Measurements from ENCODE around the gene SBF2. TPM values are rescaled to one million over a fixed set of nuclear protein-coding genes. Genes with fewer than 3 reads are reported as not detected.

The SBF2 gene
- total and polyA plus RNA-seq, 2 of the 13 experiments (the other 11 are each of a cell fraction or from before 2014, with no cell fraction given), result 24.0 to 45.8 TPM

DNA sequence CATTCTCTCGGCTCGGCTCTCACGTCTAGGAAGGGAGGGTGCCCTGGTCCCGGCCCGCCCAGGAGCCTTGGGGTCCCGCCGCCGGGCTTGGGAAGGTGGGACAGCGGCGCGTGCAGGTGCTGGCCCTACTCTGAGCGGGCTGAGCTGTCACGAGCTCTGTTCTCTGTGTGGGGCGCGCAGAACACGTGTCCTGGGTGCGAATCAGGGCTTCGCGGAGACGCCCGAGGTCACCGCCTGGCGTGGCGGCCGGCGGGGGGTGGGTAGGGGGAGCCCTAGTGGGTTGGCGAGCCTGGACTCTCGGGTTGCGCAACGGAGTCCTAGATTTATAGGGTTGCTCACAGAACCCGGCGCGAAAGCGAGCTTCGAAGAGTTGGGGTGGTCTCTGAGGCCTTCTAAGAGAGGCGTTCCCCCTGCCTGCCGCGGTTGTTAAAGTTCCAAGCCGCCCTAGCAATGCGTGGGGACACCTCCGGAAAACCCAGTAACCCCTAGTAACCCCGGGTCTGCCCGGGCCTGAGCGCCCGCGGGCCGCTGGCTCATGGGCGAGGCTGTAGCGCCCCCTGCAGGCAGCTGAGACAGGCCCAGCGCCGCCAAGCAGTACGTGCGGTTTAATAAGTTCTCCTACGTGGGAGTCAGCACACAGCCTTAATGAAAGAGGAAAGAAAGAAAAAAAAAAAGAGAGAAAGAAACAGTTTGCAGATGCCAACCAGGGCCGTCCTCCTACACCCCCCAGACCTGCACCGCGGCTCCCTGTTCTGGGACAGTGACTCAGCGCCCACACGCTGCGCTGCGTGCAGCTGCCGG is 13.6 kb upstream of the SBF2 start (continued):
- TF ChIP-seq, protein P1, sequence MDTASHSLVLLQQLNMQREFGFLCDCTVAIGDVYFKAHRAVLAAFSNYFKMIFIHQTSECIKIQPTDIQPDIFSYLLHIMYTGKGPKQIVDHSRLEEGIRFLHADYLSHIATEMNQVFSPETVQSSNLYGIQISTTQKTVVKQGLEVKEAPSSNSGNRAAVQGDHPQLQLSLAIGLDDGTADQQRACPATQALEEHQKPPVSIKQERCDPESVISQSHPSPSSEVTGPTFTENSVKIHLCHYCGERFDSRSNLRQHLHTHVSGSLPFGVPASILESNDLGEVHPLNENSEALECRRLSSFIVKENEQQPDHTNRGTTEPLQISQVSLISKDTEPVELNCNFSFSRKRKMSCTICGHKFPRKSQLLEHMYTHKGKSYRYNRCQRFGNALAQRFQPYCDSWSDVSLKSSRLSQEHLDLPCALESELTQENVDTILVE (CRISPR knock-in tag; IDR thresholded peaks at IDR 0.05), result no peak
- TF ChIP-seq, protein P2, sequence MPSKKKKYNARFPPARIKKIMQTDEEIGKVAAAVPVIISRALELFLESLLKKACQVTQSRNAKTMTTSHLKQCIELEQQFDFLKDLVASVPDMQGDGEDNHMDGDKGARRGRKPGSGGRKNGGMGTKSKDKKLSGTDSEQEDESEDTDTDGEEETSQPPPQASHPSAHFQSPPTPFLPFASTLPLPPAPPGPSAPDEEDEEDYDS (CRISPR knock-in tag; IDR thresholded peaks at IDR 0.05), result 0 out of 2 replicates have a peak, but pooled peaks have one; percentile 24
- TF ChIP-seq HOXD1 (CRISPR knock-in tag; IDR thresholded peaks at IDR 0.05), result no peak
- TF ChIP-seq RBM22 (optimal IDR thresholded peaks at IDR 0.05; ENCODE audit: low read length), result peak; percentile 77
- no peak; the same call in 1 of the 2 replicates for TF ChIP-seq ZBTB43 (CRISPR knock-in tag; conservative IDR thresholded peaks at IDR 0.05)
- TF ChIP-seq, protein P3, sequence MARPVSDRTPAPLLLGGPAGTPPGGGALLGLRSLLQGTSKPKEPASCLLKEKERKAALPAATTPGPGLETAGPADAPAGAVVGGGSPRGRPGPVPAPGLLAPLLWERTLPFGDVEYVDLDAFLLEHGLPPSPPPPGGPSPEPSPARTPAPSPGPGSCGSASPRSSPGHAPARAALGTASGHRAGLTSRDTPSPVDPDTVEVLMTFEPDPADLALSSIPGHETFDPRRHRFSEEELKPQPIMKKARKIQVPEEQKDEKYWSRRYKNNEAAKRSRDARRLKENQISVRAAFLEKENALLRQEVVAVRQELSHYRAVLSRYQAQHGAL (CRISPR knock-in tag; IDR thresholded peaks at IDR 0.05; ENCODE audit: not compliant biosample characterization), result no peak
- no peak for TF ChIP-seq NONO (IDR thresholded peaks at IDR 0.05)
- no peak for TF ChIP-seq NONO (CRISPR knock-in tag; conservative IDR thresholded peaks at IDR 0.05)
- TF ChIP-seq ZNF251 (CRISPR knock-in tag; IDR thresholded peaks at IDR 0.05), result no peak
- 0 out of 2 replicates have a peak, but pooled peaks have one; percentile 72 for TF ChIP-seq STAT5B (CRISPR knock-in tag; IDR thresholded peaks at IDR 0.05)
- TF ChIP-seq NFE2L2 (IDR thresholded peaks at IDR 0.05; ENCODE audit: low read length), result peak; percentile 72
- TF ChIP-seq IRF2 (CRISPR knock-in tag; IDR thresholded peaks at IDR 0.05), result 0 out of 2 replicates have a peak, but pooled peaks have one; percentile 33
- TF ChIP-seq SRSF4 (IDR thresholded peaks at IDR 0.05; ENCODE audit: low read depth, low read length, poor library complexity, severe bottlenecking), result no peak
- no peak for TF ChIP-seq ZNF484 (CRISPR knock-in tag; IDR thresholded peaks at IDR 0.05; ENCODE audit: borderline replicate concordance, low read depth)
- TF ChIP-seq THAP9 (CRISPR knock-in tag; IDR thresholded peaks at IDR 0.05; ENCODE audit: borderline replicate concordance), result no peak
- TF ChIP-seq FOXJ3 (CRISPR knock-in tag; IDR thresholded peaks at IDR 0.05; ENCODE audit: borderline replicate concordance), result no peak
- TF ChIP-seq ZFP36 (IDR thresholded peaks at IDR 0.05; ENCODE audit: borderline replicate concordance, low read depth, low read length, partially characterized antibody), result no peak
